GM21786 (cell line): ENCODE data around the gene MLLT3.
"Not testable (repeated sequence)": the region's sequence is repeated elsewhere in the genome, so short reads cannot be mapped to it uniquely, and the experiment has no call there.

Experiments
- ATAC-seq: cut with Tn5 transposase; IDR thresholded peaks from one replicate; pipeline ENCODE4 v1.9.1; 2021; ENCODE audit not compliant: unreplicated experiment

Gene MLLT3

GRCh38 chr9:20599195-20599594 lies 23.1 kb downstream of the MLLT3 start:
- ATAC-seq, result no peak

DNA sequence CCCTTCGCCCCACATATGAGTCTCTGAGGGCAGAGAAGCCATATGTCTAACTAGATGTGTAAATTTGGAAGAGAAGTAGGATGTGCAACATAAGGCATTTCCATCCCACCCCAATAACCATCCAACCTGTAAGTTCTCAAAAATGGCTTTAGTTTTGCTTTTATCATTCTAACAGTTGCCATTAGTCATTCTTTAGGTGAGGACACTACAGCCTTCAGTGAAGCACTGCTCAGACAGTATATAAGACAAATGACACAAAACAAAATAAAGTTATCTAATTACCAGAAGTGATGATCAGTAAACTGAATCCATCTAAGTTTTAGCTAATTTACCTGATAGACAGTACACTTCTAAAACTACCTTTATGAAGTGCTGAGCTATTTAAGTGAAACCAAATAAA lies 23.9 kb downstream of the MLLT3 start:
- no peak for ATAC-seq

GRCh38 chr9:20597862-20598261 lies 24.4 kb downstream of the MLLT3 start:
- no peak for ATAC-seq

- no peak for ATAC-seq
Observed at GRCh38 chr9:20594608-20595007, 27.7 kb downstream of the MLLT3 start.

GRCh38 chr9:20593537-20593936 lies 28.8 kb downstream of the MLLT3 start:
- no peak for ATAC-seq

- no peak for ATAC-seq
Observed at GRCh38 chr9:20593105-20593504, 29.2 kb downstream of the MLLT3 start.

DNA sequence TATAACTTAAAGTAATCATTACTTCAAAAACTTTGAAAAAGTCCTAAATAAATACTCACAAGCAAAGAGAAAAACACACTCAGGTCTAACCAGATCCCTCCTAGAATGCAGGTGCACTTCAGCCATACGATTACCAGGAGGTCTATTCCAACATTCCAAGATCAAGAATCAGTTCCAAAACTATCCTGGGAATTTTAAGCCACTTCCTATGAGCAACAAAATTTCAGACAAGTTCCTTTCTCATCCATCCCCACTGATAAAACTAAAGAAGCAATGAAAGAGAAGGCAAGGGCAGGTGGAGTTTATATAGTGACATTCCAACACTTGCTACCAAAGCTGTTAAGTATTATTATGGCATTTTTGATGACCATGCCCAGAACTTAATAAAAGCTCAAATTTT lies 29.6 kb downstream of the MLLT3 start:
- ATAC-seq, result no peak

DNA sequence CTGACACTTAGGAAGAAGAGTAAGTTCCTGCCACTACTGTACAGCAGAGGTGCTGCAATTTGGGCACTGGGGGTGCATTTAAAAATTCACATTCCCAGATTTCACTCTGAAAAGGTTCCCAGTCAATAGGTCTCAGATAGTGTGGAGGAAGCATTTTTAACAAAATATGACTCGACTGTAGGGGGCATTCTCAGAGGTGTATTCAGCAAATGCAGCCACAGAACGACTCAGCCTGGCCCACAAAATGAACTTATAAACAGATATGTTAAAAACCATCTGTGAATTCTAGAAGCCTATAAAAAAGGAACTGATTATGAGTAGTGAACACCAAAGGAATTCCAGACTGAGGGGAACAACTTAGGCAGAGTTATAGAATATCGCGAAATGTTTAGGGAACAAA lies 31.1 kb downstream of the MLLT3 start:
- no peak for ATAC-seq

- ATAC-seq, result no peak
Observed at GRCh38 chr9:20584968-20585643, 37.2 kb downstream of the MLLT3 start.

GRCh38 chr9:20583088-20583487 lies 39.2 kb downstream of the MLLT3 start:
- not testable (repeated sequence) for ATAC-seq

- peak; percentile 60 for ATAC-seq
Observed at GRCh38 chr9:20582150-20582549, 40.1 kb downstream of the MLLT3 start.

DNA sequence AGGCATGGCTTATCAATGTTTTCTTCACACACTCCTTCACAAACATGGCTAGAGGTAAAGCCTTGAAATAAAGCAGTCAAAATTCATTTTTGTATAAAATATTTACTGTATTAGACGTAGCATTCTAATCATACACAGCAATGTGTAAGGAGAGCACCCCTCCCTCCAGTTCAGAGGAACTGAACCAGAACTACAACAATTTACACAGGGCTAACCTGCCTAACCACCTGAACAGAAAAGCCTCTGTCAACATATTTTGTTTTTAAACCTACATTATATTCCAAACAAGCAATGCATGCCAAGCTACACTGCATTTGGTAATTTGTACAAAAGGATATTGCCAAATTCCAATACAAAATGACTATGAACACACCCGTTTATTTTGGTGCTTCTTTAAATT lies 41.6 kb downstream of the MLLT3 start:
- ATAC-seq, result no peak

DNA sequence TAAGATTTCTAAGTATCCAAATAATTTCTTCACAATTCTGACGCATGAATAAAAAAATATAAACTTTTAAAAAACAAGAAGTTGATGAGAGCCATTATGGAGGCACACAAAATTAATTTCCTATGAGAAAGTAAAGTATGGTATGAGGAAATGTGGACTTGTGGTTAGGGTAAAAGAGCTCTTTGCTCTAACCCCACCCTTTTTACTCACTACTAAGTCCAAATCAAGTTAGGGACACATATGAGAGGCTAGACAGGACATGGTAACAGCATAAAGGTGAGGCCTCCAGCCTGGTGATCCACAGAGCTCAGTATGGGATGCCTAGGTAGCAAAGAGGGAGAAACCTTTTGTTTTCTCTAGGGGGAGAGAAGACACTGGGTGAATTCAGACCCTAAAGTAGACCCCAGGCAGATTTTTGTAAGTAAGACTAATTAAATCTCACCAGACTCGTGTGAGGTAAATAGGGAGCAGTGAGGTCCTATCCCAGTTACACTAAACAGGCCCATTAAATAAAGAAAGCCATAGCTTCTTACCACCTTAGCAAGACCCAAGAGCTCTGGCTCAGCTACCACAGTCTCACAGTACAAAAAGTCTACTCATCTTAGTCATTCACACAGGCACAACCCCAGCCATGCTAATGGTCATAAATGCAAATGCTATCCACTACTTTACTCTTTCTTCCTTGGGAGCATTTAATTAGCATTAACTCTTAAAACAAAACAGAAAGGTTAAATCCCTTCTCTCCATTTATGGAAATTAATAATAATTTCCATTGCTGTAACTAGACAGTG lies 42.6 kb downstream of the MLLT3 start:
- peak; percentile 50 for ATAC-seq

GRCh38 chr9:20573023-20573422 lies 49.3 kb downstream of the MLLT3 start:
- no peak for ATAC-seq

GRCh38 chr9:20570756-20571155 lies 51.5 kb downstream of the MLLT3 start:
- peak; percentile 76 for ATAC-seq

DNA sequence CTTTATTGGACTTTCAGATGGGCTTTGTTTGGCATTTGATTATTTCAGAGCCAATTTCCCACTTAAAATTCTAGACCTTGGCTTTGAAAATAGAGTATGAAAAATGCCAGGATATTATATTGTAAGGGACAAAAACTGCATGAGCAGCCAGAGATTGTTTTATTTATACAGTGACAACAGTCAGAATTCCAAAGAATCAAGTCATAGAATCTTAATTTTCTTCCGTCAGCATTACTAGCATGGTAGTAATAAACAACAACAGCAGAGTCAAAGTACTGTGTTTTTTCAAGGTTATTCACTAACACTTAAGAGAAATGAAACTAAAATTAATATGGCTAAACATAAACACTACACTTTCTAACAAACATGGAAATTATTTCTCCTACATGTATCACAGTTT lies 52.2 kb downstream of the MLLT3 start:
- ATAC-seq, result no peak

DNA sequence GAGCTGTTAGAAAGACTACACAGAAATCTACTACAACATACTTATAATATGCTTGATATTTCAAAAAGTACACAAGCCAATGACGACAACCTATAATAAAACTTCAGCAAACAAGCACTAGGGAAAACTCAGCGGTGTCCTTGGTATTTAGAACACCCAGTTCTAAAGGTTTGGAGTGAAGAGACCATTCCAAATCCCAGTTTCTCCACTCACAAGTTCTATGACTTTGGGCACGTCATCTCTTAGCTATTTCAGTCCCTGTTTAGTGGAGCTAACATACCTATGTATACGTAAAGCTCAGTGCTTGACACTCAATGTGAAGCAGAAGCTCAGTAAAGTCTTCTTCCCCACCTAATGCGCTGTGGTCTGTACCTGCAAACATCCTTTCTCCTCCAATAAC lies 52.8 kb downstream of the MLLT3 start:
- ATAC-seq, result no peak

GRCh38 chr9:20568400-20568799 lies 53.9 kb downstream of the MLLT3 start:
- ATAC-seq, result no peak

DNA sequence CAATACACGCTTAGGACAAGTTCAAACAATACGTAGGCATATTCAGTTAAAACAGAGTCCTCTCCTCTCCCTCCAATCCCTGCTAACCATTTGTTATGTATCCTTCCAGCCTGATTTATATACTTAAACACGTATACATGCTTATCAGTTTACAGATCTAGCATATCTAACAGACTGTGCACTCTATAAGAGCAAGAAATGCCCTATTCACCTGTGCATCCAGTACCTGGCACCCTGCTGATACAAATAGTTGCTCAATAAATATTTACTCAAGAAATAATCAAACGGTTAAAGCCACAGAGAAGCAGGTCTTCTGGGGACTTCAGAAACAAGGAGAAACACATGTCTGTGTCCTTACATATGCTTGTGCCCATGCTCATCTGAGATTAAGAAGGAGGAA lies 55.9 kb downstream of the MLLT3 start:
- no peak for ATAC-seq

- ATAC-seq, result no peak
Observed at GRCh38 chr9:20564650-20565049, 57.6 kb downstream of the MLLT3 start.

DNA sequence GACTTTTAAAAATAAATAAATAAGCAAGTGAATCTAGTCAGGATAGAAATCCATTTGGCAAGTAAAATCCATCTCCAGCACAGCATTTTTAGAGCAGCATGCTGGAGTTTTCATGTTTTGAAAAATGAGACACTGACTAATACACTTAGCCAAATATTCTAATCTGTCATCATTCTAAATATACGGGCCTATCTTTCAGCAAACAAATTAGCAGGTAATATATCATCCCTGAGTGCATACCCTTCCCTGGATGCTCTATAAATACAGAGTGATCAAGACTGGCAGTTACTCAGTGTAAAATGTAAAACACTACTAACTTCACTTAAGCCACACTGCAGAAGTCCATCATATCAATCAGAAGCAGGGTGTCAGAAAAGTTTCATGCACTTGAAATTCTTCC lies 58.4 kb downstream of the MLLT3 start:
- ATAC-seq, result no peak

DNA sequence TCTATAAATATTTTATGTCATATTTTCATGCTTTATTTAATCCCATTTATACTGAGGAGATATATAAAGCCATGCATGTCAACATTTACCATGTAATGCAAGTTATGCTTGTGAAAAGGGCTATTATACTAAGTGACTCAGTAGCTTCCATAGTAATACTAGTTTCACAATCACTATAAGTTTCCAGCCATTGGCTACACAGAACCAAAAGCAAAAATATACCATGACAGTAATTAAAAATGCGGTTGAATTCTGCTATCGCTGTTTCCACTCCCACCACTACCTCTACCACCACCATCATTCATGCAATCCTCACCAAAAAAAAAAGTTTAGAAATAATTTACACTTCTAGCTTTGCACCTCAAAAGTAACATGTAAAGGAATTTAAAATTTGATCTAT lies 60.2 kb downstream of the MLLT3 start:
- peak; percentile 38 for ATAC-seq

DNA sequence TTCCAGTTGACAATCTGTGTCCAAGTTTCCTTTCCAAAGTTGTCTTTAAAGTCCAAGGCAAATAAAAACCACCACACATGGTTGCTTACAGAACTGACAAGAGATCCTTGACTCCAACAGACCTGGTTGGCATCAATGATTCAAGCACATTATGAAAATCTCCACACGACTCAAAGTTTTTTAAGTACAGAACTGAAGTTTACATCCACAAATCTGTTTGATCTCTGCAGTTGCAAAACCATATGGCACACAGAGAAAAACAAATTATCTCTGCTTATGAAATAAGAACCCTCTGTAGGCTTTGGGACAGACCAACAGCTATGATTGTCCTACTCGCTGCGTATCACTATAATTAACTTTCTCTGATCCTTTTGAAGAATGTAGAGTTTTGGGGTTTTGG lies 60.8 kb downstream of the MLLT3 start:
- ATAC-seq, result no peak
